ENCODE measurements around the gene MUC5B.

MUC5B gene

DNA sequence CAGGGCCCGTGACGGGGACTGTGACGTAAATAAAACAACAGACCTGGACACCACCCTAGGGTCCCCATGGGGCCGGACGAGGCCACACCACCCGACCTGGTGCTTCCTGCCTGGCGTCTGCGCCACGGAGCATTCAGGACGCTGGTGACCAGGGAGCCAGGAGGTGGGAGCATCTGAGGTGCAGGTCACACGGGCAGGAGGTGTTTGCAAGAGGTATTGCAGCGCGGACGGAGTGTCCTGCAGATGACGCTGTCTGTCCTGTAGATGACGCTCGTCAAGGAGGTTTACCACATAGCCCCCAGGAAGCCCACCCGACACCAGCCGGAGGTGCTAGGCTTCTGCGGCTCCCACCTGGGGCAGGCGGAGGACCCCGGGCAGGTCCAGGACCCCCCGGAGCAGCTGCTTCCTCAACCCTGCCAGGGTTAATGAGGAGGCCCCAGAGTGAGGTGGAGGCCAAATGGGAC lies 986 bp upstream of the MUC5B start:
- DNase-seq = no peak

DNA sequence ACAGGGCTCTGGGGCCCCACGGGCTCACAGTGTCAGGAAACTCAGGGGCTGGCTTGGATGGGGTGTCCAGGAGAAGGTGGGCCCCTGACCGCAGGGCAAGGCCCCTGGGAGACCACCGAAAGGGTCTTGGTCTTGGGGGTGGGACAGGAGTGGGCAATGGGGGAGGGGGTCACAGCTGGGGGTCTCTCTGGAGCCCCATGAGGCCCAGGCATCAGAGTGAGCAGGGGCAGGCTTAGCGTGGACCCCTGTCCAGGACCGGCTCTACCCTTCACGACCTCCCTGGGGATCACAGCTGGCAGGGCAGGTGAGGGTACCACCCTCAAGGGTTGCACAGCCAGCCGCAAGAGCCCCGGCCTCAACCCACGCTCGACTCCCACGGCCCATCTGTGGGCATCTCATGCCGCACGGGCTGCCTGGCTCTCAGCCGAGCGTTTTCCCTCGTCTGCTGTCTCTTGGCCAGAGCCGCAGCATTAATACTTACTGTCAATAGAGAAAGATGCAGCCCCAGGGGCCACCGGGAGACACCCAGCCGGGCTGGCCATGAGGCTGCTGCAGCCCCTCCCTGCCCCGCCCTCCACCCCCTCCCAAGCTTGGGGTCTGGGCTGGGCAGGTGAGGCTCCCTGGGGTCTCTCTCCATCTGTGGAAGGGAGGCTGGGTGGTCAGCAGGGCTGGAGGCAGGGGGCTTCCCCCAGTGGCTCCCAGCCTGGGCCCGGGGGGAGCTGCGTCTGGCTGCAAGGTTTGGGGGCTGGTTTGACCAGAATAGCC lies 662 bp downstream of the MUC5B start:
- no peak for DNase-seq

DNA sequence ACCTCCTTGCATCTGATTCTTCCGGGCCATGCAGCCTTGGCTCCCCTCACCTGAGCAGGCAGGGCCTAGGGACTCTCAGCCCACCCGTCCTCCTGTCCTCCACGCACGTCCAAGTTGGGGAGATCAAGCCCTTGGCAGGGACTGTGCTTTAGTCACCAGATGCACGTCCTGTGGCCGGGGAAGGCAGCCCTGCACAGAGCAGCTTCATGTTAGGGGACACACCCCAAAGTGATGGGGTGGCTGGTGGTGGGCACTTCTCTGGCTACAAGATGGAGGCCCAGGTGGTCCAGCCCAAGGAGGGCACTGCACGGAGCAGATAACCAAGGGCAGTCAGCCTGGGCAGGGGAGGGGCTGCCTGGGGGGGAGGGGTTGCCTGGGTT lies 1.2 kb downstream of the MUC5B start:
- DNase-seq = no peak

DNA sequence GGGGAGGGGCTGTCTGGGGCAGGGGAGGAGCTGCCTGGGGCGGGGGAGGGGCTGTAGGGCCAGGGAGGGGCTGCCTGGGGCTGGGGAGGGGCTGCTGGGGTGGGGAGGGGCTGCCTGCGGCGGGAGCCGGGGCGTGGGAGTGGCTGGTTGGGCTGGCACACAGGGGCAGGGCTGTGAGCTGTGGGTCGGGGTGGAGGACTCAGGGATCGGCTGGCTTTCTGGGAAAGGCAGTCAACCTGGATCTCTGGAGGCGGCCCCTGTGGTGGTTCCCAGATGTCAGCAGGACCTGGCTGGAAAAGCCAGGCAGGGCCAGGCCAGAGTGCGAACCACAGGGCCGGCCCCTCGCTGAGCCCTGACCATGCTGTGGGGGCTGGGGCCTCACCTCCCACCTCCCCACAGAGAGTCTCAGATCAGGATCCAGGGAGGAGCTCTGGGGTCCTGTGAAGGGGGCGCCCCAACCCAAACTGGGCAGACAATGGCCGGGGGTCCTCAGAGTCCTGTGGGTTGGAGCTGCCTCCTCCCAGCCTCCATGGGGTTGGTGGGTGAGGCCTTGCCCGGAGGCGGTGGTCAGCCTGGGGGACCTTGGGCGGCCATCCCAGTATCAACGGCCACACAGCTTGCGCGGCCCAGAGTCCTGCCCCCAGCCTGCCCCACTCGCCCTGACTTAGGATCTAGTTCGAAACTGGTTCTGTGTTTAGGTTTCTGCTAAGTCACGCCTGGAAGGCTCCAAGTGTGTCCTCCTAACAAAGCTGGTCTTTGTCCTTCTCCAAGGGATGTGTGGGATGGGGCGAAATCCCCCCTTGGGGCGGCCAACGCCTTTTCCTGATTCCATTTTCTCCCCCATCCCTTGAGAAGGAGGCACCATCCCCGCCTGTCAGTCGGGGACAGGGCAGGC lies 1.9 kb downstream of the MUC5B start:
- DNase-seq = no peak

DNA sequence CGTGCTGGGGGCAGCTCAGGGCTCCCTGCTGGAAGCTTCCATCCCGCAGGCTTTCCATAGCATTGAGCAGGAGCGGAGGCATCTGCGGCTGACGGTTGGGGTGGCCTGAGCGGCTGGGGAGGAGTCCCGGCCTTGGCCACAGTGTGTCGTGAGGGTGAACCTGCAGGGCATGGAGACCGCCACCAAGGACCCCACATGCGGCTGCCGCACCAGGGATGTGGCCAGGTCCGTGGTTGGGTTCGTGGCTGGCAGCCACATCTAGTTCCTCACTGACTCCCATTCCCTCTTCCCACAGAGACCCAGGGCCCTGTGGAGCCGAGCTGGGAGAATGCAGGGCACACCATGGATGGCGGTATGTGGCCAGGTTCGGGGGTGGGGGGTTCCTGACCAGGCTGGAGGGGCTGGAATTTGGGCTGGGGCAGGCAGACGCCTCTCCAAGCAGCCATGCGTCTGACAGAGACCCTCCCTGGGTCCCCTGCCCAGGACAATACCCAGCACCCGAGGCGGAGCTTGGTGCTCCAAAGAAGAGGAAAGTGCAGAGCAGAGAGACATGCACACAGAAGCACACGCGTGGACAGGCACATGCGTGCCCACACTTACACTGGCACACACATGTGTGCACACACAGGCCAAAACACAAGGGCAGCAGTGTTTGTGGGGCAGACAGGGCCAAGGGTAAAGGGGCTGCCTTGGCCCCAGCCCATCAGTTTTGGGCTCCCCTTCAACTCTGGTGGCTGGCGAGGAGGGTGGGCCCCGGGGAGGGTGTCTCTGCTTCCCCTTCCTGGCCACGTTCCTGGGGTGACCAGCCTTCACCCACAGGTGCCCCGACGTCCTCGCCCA lies 2.7 kb downstream of the MUC5B start:
- DNase-seq = no peak

DNA sequence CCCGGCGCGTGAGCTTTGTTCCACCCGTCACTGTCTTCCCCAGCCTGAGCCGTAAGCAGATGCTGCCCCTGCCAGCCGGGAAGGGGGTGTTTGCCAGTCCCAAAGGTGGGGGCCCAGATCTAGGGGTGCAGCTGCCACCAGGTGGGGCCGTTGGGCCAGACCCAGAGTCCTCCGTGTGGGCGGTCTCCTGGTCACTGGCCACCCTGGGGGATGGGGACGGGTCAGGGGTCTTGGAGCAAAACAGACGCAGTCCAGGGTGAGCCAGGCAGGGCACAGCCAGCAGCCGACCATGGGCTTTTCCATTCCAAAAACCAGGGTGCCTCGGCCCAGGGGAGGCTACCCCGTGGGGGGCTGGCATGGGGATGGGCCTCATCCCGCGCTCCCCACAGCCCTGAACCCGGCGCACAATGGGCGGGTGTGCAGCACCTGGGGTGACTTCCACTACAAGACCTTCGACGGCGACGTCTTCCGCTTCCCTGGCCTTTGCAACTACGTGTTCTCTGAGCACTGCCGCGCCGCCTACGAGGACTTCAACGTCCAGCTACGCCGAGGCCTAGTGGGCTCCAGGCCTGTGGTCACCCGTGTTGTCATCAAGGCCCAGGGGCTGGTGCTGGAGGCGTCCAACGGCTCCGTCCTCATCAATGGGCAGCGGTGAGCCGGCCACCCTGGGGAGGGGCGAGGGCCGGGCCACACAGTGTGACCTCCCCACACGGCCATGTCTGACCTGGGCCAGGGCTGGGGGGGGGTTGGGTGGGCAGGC lies 3.5 kb downstream of the MUC5B start:
- no peak for DNase-seq

DNA sequence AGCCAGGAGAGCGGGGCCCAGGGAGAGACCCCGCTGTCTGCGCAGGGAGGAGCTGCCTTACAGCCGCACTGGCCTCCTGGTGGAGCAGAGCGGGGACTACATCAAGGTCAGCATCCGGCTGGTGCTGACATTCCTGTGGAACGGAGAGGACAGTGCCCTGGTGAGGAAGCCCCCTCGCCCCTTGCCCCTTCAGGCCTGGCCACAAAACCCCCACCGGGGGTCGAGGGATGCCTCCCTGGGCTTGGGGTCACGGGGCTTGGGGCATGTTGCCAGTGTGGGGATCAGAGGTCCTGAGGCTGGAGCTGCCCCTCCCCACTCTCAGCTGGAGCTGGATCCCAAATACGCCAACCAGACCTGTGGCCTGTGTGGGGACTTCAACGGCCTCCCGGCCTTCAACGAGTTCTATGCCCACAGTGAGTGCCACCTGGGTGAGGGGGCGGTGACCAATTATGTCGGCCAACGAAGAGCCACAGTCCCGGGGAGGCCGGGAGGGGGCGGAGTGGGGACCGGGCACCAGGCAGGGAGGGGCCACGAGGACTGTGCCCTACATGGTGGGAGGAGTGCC lies 4.2 kb downstream of the MUC5B start:
- DNase-seq = no peak

DNA sequence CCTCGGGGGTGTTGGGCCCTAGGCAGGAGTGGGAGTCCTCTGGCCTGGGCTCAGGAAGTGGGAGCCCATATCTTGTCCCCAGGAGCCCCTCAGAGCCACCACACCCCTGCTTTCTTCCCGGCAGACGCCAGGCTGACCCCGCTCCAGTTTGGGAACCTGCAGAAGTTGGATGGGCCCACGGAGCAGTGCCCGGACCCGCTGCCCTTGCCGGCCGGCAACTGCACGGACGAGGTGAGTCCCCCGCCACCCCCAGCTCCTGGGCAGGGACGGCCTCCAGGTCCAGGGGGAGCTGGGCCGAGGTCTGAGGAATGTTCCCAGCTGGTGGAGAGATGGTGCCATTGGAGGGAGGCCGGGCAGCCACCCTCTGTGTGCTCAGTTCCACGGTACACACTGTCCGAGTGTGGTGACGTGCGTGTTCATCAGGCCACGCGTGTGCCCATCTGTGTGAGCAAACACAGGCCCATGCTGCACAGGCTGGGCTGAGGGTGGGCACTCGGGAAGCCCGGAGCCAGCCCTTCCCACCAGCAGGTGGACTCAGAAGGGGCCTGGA lies 4.8 kb downstream of the MUC5B start:
- DNase-seq = no peak

DNA sequence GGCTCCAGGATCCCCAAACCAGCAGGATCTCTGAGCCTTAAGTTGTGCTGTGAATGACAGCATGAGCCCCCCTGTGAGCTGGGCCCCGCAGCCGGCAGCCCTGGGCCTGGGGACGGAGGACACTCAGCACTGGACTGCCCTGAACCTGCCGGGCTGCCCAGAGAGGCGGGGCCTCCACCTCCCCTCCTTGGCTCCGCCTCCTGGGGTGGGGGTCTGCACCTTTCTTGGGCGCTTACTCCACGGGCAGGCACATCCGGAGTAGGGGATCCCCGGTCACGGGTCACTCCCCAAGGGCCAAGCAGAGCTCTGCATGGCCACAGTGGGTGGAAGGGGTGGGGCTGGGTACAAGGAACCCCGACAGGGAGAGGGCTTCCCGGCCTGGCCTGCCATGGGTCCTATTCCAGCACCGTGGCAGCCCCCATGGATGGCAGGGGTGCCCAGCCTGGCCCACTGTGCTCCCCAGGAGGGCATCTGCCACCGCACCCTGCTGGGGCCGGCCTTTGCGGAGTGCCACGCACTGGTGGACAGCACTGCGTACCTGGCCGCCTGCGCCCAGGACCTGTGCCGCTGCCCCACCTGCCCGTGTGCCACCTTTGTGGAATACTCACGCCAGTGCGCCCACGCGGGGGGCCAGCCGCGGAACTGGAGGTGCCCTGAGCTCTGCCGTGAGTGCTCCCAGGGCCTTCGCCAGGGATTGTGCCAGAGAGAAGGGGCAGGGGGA lies 5.4 kb downstream of the MUC5B start:
- DNase-seq = no peak

DNA sequence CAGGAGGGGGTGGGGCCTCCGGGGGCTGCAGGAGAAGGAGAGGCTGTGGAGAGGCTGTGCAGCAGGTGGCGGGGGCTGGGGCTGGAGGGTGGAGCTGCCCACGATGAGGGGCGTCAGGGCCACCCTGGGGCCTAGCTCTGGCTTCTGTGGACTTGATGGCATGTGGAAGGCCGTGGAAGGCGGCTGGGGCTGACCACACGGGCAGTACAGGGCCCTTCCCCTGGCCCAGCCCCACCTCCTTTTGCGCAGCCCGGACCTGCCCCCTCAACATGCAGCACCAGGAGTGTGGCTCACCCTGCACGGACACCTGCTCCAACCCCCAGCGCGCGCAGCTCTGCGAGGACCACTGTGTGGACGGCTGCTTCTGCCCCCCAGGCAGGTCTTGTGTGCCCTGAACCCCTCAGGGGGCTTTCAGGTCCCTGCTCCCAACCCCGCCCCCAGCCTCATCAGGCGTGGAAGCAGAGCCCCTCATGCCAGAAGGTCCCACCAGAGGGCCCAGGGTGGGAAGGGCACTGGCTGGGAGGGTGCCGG lies 6.1 kb downstream of the MUC5B start:
- DNase-seq = no peak

DNA sequence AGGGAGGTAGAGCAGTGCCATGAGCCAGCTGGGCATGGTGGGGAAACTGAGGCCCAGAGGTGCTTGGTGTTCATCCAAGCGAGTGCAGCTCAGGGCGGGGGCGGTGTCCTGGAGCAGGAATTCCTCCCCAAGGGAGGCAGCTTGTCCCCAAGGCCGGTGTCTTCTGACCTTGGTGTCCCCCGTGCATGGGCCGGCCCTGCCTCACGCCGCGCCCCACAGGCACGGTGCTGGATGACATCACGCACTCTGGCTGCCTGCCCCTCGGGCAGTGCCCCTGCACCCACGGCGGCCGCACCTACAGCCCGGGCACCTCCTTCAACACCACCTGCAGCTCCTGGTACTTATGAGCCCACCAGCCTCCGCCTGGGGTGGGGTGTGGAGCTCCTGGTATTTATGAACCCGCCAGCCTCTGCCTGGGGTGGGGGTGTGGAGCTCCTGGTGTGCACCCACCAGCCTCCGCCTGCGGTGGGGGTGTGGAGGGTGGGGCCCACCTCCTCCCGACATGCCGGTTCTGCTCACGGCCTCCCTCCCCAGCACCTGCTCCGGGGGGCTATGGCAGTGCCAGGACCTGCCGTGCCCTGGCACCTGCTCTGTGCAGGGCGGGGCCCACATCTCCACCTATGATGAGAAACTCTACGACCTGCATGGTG lies 6.7 kb downstream of the MUC5B start:
- no peak for DNase-seq

DNA sequence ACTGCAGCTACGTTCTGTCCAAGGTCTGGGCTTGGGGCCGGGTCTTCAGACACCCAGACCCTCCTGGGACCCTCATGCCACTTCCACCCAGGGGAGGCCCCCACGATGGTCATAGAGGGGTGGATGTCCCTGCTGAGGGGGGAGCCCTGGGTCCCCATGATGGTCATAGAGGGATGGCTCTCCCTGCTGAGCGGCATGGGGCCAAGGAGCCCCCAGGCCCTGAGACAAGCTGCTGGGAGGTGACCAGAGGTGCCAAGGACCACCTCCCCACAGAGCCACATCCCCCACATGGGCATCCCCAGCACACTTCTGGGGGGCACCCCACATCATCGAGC lies 7.2 kb downstream of the MUC5B start:
- no peak for DNase-seq

DNA sequence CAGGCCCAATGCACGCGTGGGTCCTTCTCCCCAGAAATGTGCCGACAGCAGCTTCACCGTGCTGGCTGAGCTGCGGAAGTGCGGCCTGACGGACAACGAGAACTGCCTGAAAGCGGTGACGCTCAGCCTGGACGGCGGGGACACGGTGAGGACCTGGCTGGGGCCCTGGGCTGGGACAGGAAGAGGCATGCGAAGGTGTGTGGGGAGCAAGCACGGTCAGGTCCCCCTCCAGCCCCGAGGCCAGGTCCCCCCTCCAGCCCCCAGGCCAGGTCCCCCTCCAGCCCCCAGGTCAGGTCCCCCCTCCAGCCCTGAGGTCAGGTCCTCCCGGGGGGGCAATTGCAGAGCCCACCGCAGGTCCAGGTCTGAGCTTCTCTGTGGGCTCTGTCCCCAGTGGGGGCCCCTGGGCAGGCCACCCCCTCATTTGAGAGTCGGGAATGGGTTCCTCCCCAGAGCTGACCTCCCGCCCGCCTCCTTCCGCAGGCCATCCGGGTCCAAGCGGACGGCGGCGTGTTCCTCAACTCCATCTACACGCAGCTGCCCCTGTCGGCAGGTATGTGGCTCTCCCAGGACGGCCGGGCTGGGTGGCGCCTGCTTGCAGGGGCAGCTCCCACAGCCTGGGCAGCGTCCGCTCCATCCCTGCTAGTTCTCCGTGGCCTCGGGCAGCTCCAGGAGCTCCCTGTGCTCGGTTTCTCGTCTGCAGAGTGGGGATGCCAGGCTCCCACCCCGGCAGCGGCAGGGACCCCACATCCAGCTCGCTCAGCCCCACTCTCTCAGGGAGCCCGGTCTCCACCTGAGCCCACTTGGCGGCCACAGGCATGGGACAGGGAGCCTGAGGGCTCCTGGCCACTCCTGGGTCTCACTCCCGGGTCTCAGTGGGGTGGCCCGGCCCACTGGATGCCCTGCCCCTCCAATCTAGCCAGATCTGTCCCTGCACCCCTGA lies 7.9 kb downstream of the MUC5B start:
- no peak for DNase-seq

DNA sequence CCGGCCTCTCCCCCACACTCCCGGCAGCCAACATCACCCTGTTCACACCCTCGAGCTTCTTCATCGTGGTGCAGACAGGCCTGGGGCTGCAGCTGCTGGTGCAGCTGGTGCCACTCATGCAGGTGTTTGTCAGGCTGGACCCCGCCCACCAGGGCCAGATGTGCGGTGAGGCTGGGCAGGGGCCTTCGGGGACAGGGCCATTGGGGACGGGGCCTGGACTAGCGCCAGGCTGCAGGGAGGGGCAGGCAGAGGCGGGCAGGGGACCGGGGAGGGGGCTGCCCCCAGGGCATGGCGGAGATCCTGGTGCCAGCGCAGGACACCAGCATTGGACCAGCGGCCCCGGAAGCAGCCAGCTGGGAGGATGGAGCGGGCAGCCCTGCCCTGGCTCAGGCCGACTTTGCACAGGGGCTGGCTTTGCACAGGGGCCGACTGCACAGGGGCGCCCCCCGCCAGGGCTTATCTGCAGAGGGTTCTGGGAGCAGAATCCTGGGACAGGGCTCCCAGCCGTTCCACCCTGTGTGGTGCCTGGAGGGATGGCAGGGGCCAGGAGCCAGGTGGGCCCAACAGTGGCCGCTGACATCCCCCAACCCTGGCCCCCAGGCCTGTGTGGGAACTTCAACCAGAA lies 8.6 kb downstream of the MUC5B start:
- DNase-seq = no peak

DNA sequence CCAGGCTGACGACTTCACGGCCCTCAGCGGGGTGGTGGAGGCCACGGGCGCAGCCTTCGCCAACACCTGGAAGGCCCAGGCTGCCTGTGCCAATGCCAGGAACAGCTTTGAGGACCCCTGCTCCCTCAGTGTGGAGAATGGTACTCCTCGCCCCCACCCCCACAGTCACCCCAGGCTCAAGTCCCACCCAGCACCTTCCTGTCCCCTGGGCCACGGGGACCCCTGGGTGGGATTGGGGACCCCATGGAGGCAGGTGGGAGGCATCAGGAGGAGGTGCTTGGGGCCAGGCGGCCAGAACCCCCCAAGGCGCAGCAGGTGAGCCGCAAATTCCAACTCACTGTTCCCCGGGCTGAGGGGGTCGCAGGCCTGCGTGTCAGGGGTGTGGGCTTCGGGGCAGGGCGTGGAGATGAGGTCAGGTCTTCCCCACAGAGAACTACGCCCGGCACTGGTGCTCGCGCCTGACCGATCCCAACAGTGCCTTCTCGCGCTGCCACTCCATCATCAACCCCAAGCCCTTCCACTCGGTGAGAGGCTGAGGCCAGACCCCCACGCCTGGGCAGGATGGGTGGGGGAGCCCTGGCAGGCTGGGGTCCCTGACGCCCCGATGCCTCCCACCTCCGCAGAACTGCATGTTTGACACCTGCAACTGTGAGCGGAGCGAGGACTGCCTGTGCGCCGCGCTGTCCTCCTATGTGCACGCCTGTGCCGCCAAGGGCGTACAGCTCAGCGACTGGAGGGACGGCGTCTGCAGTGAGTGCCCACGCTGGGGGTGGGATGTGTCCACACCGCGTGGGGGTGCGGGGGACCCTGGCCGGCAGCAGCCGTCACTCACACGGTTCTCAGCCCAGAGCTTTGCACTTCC lies 9.4 kb downstream of the MUC5B start:
- DNase-seq = no peak

DNA sequence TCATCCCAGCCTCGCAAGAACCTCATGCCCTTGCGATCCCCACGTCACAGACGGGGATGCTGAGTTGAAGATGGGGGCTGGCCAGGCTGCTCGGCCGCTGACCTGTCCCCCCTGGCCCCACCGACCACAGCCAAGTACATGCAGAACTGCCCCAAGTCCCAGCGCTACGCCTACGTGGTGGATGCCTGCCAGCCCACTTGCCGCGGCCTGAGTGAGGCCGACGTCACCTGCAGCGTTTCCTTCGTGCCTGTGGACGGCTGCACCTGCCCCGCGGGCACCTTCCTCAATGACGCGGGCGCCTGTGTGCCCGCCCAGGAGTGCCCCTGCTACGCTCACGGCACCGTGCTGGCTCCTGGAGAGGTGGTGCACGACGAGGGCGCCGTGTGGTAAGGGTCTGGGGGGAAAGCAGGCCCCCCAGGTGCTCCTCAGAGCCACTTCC lies 10.0 kb downstream of the MUC5B start:
- DNase-seq = no peak

DNA sequence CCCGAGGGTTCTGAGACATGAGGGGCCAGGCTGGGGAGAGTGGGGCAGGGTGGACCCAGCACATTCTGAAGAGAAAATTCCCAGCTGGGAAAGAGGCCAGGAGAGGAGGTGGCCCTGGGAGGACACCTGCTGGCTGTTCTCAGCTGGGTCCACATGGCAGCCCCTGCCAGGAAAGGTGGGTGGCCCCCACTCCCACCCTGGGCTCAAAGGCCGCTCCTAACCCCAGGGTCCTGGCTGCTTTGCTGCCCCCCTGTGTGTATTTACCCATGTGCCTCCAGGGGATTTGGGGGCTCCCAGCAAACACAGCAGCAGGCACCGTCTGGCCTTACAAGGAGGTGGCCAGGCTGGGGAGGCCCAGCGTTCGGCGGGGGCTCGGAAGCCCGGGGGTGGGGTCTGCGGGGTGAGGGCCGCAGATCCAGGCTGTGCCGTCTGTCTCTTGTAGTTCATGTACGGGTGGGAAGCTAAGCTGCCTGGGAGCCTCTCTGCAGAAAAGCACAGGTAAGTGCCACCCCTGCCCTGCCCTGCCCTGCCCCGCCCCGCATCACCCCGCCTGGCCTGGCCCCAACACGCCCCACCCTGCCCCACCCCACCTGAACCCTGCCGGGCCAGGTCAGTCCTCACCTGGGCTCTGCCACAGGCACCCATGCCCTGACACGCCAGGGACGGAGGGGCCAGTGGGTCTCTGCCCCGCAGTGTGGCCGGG lies 10.6 kb downstream of the MUC5B start:
- DNase-seq = no peak
